ENCODE measurements around the gene TSPOAP1.

TSPOAP1 gene

DNA sequence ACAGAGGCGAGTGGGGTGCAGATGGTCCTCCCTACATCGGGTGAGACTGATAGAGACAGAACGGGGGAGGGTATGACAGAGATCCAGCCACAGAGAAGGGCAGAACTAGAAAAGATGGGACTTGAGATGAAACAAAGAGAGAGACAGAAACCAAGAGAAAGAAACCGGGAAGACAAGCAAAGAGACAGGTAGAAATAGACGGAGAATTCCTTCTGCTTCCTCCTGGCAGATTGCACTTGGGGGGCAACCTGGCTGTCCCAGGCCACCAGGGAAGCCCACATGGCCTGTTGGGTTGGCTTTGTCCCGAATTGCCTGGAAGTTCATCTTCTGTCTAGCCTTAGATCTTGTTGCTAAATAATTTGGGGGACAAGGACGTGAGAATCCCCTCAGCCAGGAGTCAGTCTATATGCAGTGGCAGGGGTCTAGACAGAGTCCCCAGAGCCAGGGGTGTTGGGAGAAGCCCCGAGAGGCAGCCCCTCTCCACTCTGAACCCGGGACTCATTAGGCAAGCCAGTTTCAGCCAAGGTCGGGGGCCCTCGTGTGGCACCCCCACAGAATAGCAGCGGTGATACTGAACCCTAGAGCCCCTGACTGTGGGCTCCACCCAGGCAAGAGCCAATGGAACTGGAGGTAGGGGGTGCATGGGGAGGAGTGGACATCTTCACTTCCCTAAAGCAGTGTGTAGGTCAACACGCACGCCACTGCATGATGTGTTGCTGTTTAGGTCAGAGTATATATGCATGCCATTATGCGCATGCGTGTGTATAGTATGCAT is 627 bp upstream of the TSPOAP1 start:
- no peak for DNase-seq (ENCODE audit: low spot score)

DNA sequence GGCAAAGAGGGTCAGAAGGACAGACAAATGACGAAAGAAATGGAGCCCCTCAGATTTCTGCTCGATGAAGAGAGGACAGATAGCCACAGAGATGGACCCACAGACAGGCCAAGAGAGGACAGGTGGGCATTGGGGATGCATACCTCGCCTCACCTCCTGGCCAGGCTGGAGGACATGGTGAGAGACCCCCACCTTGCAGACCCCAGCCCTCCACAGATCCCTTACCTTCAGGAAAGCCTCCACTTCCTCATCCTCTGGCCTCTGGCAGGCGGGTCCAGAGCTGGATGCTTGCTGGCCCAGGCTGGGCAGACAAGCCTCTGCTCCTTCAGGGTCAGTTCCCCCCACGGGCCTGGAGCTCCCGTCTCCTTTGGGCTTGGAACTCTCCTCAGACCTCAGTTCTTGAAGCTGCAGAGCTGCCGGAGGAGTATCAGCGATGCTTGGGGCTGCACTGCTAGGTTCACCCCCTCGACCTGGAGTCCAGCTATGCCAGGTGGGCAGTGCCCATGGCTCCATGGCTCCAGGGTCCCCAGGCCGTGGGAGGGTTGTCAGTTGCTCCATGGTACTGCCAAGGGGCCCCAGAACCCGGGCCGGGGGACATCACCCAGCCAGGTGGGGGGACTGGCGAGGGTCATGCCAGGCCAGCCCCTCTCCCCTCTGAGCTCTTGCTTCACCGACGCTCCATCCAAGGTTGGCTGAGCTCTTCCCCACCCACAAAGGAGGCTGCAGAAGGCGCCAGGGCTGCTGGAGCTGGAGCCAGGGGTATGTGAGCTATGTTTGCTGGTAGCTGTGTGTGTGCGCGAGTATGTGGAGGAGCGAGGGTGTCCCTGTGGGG is 1.0 kb downstream of the TSPOAP1 start:
- no peak for DNase-seq (ENCODE audit: low spot score)

DNA sequence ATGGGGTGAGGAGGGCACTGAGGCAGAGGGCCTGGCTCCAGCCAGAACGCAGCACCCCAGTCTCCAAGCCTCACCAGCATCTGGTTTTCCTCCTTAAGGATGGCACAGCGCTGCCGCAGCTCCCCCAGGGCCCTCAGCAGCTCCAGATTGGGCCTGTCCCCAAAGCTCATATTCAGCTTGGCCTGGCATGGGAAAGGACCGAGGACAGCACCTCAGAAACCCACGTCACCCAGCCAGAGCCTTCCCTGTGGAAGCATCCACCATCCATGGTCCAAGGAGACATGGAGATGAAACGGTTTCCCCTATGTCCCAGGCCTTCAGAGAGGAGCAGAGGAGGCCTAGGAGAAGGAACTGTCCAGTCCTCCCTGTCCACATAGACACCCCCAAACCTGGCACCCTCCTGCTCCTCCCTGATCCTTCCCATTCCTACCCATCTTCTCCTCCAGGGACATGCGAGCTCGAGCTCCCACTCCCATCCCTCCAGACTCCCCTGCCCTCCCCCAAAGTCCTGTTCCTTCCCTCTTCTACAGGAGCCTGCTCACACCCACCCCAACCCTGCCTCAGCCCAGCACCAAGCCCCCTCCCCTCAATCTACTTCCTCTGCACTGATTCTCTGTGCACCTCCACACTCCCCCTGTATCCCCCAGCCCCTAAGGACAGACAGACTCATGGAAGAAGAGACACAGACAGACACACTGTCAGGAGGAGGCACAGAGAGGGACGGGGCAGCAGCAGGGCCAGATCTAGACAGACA is 1.8 kb downstream of the TSPOAP1 start:
- no peak for DNase-seq (ENCODE audit: low spot score)

DNA sequence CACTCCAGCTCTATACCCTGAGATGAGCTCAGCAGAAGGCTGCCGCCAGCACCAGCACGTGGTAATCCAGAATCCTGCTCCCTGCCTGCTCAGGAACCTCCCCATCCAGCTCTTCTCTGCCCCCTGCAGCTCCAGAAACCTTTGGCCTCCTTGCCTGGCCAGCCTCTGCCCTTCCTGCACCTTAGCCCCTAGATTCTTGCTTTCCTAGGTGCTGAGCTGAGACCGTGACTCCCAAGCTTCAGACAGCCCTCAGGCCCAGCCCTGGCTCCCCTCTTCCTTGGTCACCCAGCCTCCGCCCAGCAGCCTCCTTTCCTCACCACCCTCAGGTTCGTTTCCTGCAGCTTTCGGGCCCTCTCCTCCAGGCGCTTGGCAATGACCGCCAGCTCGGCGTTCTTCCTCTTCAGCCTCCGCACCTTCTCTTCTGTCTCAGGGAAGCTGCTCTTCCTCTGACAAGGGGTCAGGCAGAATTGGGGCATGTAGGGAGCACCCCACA is 2.6 kb downstream of the TSPOAP1 start:
- DNase-seq (ENCODE audit: low spot score) = no peak

DNA sequence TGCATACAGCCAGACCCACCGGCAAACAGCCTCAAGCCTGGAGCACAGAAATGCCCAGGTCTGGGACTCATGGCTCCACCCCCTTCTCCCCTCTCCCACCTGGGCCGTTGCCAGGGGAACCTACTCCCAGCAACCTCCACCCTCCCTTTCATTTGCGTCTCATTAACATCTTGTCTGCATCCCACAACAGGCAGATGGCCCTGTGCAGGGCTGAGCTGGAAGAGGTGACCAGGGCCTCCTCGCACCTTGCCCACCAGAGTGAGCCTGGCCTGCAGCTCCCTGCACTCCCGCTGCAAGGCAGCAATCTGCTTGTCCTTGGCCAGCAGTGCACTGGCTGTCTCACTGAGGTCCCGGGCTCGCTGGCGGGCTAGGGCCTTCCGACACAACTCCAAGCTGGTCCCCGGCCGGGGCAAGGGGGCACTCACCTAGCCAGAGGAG is 3.3 kb downstream of the TSPOAP1 start:
- no peak for DNase-seq (ENCODE audit: low spot score)

DNA sequence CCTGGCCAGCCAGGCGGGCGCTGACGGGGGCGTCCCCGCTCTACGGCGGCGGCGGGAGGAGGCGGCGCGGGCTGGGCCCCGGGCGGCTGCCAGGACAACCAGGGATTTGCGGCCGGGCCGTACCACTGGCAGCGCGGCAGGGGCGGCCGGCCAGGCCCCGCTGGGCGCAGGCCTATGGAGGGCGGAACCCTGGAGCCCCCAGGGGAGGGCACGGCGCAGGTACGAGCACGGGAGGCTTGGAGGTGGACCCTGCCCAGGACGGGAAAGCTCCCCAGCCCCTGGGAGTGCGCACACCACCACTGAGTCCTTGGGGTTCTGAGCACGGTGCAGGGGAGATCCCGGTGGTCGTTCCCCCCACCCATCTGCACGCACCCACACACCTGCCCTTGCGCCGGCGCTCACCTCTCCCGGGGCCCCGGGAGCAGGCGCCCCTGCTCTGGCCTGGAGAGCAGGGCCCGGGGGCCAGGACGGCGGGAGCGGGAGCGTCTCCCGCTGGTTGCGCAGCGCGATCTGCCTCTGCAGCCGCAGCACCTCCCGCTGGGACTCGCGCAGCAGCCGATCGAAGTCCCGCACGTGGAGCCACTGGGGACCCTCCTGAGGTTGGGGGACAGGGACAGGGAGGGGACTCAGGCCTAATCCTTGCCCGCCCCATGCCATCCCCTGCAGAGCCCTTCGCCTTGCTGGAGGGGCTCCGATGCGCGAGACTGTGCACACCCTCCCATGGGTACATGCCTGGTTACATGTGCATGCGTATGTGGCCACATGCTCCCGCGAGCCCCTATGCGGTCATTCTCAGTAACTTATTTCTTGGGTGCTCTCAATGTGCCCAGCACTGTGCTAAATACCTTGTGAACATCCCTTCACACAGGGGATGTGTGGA is 3.9 kb downstream of the TSPOAP1 start:
- DNase-seq (ENCODE audit: low spot score) = peak; percentile 26

DNA sequence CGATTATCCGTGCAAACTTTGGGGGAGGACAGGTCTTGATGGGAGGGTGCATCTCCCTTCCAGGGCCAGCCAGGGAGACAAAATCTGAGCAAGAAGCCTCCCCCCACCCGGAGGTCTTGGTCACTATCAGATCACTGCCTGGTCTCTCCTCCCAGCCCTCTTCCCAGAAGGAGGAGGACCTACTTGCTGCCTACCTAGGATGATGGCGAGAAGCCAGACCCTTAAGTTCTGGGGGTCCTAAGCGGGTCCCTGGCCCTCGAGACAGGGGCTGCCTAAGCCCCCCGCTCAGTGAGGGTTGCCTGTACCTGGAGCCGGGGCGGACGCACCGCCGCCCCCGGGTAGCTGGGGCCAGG is 4.6 kb downstream of the TSPOAP1 start:
- DNase-seq (ENCODE audit: low spot score) = no peak

DNA sequence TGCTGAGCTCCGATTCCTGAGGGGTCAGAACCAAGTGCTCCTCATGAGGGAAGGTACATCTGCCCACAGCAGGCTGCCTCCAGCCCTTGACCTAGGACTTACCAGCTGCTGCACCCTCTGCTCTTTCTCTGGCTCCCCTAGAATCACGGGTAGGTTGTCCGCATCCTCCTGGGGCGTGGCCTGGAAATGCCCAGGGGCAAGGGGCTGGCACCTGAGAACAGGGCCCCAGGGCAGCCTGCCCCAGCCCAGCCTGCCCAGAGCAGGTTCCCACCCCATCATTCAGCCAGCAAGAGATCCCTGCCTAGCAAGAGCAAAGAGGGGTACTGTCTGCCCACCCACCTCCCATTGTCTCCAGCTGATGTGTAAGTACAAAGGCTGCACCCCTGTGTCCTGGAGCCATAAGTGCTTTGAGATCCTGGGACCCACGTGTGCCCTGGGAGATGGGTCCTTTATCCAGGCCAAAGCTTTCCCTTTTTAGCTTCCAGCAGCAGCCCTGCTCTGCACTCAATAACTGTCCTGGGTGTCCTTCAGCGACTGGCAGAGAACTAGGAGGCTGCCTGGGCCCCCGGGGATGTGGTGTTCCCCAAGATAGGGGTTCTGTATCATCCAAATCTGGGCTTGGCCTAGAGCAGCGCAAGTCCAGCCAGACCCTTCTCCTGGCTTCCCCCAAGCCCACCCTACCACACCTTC is 5.1 kb downstream of the TSPOAP1 start:
- DNase-seq (ENCODE audit: low spot score) = no peak

DNA sequence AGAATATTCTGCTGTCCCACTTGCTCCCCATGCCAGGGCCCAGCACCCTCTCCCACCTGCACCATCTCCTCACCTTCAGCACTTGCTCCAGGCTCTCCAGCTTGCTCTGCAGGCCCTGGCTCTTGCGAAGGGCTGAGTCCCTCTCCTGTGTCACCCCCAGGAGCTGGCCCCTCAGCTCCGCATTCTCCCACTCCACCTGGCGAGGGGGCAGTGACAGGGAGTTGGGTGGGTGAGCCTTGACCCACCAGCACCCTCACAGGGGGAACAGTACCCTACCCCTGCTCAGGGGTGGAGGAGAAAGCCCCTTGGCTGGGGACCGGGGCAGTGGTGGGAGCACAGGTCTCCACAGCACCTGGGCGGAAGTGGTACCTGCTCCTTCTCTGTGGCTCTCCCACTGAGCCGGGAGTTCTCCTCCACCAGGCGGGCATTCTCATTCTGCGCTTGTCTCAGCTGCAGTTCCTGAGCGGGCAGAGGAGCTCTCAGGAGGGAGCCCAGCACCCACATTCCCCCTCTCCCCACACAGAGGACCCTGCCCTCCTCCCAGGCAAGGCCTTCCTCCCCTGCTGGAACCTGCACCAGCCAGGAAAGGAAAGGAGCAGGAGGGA is 5.9 kb downstream of the TSPOAP1 start:
- DNase-seq (ENCODE audit: low spot score) = no peak

DNA sequence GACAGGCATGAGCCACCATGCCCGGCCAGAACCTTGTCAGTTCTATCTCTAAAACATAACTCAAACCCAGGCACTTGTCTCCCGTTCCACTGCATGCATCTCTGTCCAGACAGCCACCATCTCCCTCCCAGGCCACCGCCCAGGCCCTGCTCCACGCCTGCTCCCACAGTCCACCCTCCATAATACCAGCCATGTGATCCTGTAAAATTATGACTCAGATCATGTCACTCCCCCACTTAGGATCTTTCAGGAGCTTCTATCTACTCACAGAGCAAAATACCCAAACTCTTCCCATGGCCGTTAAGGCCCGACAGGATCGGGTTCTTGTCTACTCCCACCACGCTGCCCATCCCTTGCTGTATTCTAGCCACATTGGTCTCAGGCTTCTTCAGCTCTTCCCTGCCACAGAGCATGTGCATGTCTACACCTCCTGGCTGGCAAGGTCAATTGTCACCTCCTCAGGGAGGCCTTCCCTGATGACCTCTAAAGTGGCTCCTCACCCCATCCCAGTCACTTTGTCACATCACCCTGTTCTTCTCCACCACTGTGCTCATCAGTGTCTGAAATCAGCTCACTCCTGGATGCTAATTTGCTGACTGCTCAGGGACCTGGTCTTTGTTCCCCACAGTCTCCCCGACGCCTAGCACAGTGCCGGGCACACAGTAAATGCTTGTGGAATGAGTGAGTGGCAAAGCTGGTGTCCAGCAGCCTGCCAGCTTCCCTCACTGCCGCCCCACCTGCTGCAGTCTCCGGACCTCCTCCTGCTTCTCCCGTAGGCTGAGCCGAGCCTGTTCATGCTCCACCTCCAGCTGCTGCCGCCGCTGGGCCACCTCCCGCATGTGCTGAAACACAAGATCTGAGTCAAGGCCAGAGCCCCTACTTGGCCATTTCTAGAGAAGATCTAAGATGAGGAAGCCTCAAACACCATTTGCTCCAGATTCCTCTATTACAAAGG is 6.7 kb downstream of the TSPOAP1 start:
- DNase-seq (ENCODE audit: low spot score) = no peak

DNA sequence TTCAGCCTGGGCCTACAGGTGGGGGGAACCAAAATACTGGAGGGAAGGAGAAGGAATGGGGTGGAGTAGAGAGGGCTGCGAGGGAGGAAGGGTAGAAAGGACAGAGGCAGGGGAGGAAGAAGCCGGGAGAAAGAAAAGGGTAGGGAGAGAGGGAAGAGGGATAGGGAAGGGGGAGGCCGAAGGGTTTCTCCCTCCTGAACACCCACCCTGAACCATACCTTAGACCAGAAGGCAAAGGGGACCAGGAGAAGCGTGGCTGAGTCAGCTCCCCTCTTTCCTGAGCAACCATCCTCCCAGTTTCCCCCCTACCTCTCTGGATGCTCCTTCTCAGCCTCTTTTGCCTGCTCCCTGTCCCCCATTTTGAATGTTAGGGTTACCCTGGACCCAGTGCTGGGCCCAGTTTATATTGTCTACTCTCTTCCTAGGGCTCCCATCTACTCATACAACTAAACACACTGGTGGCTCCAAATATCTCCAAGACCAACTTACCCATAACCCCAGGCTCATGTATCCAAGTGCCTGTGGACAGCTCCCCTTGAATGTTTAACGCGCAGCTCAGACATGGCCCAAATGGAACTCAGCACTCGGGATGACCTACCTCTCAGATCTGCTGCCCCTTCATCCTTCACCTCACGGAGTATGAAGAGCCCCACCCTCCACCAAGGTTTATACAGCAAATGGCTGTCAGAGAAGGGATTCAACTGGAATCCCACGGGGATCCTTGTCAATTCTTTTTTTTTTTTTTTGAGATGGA is 7.8 kb downstream of the TSPOAP1 start:
- no peak for DNase-seq (ENCODE audit: low spot score)

DNA sequence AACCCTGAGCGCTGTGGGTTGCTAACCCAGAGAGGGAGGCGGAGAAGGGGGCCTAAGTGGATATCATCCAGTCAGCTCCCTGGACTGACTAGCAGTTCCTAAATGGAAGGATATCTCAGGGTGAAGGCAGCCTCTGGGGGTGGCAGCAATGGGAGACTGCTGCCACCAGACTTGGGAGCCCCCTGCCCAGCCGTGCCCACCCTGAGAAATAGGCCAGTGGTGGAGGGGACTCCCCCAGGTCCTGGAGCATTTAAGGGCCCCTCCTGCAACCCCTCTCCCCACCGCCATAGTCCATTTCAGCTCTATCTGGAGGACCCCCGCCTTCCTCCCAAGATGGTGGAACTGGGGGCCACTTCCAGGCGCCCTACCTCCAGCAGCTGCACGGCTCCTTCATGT is 8.4 kb downstream of the TSPOAP1 start:
- DNase-seq (ENCODE audit: low spot score) = no peak

DNA sequence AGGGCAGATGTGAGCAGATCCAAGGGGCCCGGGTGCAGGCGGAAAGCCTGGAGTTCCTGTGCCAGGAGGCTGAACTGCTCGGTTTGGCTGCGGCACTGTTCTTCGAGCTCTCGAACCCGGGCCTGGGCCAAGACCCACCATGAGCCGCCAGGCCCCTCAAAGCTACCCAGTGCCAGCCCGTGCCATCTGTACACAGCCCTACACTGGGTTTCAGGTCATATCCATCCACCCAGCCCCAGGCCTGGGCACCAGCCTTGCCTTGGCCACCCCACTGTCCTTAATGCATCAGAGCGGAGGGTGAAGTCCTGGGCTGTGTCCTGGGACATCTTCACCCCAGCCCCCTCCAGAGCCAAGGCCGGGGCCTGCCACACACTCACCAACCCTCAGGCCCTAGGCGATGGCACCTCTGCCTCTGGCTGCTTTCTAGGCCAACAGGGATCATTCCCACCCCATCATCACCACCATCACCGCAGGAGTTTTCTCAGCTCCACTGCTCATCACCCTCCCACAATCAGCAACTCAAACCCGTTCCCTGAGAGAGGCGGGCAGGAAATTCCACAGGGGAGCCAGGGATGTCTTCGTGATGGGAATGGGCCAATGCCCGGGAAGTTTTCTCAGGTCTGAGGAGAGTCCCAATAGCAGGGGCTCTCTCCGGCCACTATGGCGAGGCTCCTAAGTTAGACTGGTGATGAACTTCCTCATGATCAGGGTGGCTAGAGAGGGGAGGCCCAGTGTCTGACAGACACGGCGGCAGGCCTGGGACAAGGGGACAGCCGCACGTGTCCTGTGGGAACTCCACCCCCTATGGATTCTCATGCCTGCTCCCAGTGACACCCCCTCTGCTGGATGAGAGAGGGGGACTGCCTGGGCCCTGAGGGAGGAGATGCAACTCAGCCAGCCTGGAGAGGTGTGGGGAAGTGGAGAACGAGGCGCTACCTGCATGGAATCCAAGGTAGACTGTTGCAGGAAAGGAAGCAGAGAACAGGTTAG is 9.1 kb downstream of the TSPOAP1 start:
- no peak for DNase-seq (ENCODE audit: low spot score)

DNA sequence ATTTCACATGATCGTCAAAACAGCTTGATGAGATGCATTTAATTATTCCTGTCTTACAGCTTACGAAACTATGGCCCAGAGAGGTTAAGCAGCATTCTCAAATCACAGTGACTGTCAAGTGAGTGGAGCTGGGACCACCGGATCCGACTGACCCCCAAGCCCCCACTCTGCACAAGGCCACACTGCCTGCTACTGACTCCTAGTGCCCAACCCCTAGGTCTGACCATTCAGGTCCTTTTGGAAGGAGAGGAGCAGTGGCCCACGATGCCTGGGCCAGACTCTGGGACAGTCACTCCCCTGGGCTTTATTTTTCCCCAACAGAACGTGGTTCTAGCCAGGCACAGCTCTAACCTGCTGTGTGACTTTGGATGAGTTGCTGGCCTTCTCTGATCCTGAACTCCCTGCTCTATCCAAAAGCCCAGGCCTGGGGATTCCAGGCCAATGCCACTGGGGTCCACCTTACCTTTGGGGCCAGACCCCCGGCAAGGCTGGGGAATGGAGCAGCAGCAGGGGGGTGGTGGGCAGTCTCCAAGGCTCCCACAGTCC is 9.9 kb downstream of the TSPOAP1 start:
- DNase-seq (ENCODE audit: low spot score) = no peak

DNA sequence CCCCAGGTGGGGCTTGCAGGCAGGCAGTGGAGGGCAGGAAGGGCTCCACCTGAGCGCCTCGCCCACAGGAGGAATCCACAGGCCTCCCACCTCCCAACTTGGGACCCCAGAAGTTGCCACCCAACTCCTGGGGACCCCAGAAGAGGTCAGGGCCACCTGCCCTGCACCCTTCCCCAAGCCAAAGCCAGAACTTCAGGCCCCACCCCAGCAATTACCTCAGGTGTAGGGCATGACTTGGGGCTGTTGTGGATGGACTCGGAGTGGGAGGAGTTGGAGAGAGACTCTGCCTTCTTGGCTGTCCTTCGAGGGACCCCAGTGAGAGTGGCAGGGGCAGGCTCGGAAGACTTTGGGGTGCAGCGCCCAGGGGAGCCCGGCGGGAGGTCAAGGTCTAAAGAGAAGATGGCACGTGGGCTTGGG is 10.5 kb downstream of the TSPOAP1 start:
- no peak for DNase-seq (ENCODE audit: low spot score)

DNA sequence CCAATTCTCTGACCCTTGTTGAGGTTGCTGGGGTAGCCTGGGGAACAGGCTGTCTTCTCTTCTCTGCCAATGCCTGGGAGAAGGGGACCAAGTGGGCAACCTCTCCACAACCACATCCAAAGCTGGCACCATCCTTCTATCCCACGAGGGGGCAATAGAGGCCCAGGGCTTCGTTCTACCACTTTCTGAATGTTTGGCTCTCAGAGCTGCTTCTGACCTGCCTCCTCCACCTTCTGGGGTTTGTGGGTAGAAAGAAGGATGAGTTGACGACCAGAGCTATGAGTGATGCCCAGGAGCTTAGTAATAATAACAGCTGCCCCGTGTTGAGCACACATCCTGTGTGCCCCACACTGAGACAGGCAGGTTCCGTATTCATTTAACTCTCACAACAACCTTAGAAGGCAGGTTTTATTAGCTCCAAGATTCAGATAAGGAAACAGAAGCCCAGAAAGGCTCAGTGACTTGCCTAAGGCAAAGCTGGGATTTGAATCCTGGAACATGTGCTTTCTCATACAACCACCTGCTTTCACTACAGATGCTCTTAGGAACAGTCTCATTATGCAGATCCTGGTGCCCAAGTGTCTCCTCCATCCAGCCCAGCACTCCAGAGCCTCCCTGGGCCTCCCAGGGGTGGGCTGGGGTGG is 11.1 kb downstream of the TSPOAP1 start:
- peak; percentile 90 for DNase-seq (ENCODE audit: low spot score)
